NCI-H345 (cell line): ENCODE measurements around the gene DAZAP1.
"Not testable (repeated sequence)": the region's sequence is repeated elsewhere in the genome, so short reads cannot be mapped to it uniquely, and the experiment has no call there.

ENCODE experiments used
- DNase-seq: peaks from one replicate; lab custom pipeline; 2025; lab: John Stamatoyannopoulos, UW

DAZAP1 gene

DNA sequence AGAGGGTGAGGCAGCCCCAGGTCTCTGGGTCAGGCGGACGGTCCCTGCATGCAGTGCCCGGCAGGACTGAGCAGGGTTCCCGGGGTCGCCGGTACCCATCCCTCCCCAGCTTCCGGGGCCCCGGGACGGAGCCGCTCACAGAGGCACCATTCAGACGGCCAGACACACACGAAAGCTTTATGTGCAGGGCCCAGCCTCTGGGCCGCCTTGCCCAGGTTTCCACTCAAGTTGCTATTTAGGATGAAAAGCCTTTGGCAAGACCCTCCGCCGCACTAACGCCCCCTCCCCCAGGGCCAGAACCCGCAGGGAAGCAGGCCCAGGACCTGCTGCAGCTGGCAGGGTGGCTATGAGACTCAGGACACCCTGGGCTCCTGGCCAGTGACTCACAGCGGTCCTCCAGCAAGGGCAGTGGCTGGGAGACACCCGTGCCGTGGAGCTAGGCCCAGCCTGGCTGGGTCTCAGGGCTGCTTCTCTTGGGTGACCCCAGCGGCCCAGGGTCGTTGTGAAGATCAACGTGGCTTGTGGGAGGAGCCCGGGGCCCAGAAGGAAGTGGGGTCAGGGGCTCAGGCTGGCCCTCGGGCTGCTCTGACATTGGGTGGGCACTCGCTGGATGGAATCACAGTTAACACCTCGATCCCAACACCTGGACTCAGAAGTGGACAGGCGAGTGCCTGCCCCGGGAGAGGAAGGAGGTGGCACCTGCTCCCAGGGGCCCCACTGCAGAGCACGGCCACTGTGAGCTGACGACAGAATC, 66.8 kb downstream of the DAZAP1 start:
- DNase-seq, result no peak

GRCh38 chr19:1474765-1475351, 67.5 kb downstream of the DAZAP1 start:
- DNase-seq, result no peak

- no peak for DNase-seq
These were observed 68.5 kb downstream of the DAZAP1 start for GRCh38 chr19:1475751-1476437.

- DNase-seq, result not testable (repeated sequence)
These were observed 69.7 kb downstream of the DAZAP1 start for GRCh38 chr19:1477056-1477455.

DNA sequence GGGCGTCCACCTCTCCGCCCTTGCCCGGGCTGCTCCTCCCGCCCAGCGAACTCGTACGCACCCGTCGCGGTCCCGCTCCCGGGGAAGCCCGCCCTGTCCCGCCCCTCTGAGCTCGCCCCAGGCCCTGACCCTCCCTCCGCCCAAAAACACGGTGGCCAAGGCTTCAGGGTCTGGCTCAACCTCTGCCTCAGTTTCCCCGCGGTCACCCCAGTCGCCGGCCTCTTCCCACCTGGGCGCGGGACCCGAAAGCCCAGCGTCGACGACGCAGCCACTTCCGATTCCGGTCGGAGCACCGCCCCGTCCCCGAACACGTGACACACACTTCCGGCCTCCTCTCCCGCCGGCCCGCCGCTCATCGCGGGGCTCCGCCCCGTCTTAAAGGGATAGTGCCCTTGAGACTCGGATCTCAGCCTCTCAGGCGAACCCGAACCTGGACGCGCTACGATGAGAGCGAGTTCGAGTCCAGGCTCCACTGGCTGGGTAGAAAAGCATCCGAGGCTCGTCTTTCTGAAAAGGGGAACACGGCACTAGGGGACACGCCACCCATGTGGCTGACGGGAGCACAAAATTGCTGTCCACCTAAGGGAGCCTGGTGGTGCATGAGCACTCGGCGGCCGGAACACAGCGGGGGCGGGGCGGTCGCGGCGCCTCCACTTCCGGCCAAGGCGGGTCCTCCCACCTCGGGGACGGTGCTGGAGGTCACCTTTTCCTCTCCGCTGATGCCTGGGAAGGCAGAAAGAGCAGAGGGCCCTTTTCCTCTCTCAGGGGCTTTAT, 71.7 kb downstream of the DAZAP1 start, which contains the start of gene C19orf25:
TSS of gene C19orf25 (minus strand) at position 282 of the 774 bp plus-strand sequence. CDS start 312 bp downstream, outside the sequence.
- peak; percentile 96 for DNase-seq

- no peak for DNase-seq
These were observed 74.0 kb downstream of the DAZAP1 start for GRCh38 chr19:1481224-1481892.

- DNase-seq, result no peak
These were observed 74.5 kb downstream of the DAZAP1 start for GRCh38 chr19:1481893-1482360.

DNA sequence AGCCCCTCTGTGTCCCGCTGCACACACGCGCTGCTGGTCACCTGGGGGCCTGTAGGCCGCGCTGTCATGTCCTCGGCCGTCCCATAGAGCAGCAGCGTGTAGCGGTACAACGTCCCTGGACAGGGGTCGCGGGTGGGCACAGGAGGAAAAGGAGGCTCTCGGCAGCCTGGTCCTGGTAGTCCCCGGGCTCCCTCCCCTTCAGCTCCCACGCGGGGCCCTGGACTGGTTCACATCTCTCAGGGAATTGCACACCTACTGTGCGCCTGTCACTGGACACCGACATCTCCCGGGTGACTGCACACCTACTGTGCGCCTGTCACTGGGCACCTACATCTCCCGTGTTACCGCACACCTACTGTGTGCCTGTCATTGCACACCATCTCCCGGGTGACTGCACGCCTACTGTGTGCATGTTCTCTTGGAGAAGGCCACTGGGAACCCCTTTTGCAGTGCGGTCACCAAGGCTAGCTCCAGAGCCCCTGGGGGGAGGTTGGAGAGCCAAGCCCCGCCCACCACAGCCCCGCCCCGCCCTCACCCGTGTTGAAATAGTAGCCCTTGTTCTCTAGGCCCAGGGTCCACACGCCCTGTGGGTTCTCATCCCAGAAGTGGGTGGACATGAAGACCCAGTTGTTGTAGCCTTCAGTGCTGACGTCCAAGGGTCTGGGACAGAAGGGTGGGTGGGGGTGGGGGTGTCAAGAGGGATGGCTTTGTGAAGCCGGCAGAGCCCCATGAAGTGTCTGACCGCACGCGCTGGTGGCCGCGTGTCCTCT, 75.2 kb downstream of the DAZAP1 start:
- DNase-seq, result no peak

GRCh38 chr19:1483131-1483978, 76.0 kb downstream of the DAZAP1 start:
- no peak for DNase-seq

DNA sequence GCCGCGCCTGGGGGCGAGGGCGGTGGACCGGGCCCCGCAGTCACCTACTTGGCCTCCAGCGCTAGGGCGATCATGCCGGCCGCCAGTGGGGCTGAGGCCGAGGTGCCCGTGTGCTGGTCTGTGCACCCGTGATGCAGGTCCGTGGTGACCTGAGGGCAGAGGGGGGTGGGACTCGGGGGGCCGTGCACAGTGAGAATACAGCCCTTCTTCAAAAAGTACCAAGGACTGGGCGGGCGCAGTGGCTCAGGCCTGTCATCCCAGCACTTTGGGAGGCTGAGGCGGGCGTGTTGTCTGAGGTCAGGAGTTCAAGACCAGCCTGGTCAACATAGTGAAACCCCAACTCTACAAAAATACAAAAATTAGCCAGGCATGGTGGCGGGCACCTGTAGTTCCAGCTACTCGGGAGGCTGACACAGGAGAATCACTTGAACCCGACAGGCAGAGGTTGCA, 76.6 kb downstream of the DAZAP1 start:
- no peak for DNase-seq
